DND-41 (cell line): Measurements from ENCODE around the gene ZNF511.

ENCODE experiments used
- ATAC-seq: fragments of 200-7000 bp; cut with Tn5 transposase; 3 replicates; pipeline ENCODE4 v1.9.1; 2021; ENCODE audit warnings: low read depth; ENCODE audit not compliant: insufficient read depth
- DNase-seq: peaks from one replicate; pipeline ENCODE4 v3.0.0-alpha.2; 2020
- H2AFZ ChIP-seq: 2 replicates; pipeline ENCODE4 v1.6.0; 2012; ENCODE audit warnings: low read depth, low read length
- H3K27ac ChIP-seq: 2 replicates; pipeline ENCODE4 v1.5.1; 2012; ENCODE audit warnings: low read length, inconsistent platforms
- H3K27me3 ChIP-seq: fragments of 200-600 bp; sonication (generic); 2 replicates; pipeline ENCODE4 v1.6.0; 2012; ENCODE audit warnings: low read length, mild to moderate bottlenecking, inconsistent platforms; ENCODE audit not compliant: insufficient read depth, poor library complexity
- H3K36me3 ChIP-seq: 2 replicates; pipeline ENCODE4 v1.5.1; 2012; ENCODE audit warnings: low read length, inconsistent platforms; ENCODE audit not compliant: insufficient read depth
- H3K4me1 ChIP-seq: 2 replicates; pipeline ENCODE4 v1.5.1; 2012; ENCODE audit warnings: mild to moderate bottlenecking, low read length; ENCODE audit not compliant: insufficient read depth
- H3K4me2 ChIP-seq: 2 replicates; pipeline ENCODE4 v1.6.0; 2012; ENCODE audit warnings: mild to moderate bottlenecking, moderate library complexity, low read length, inconsistent platforms; ENCODE audit not compliant: insufficient read depth
- H3K4me3 ChIP-seq, 2 experiments: fragments of 200-600 bp in 1 of 2; shearing (Covaris generic) in 1 of 2; 2 replicates each; pipeline ENCODE4 v1.5.1; 2012 to 2016; ENCODE audit warnings: inconsistent platforms in 2 of 2, low read length in 2 of 2, mild to moderate bottlenecking in 2 of 2, low read depth in 1 of 2, moderate library complexity in 1 of 2
- H3K79me2 ChIP-seq: 2 replicates; pipeline ENCODE4 v1.6.0; 2012; ENCODE audit warnings: low read length, inconsistent platforms; ENCODE audit not compliant: insufficient read depth
- H3K9ac ChIP-seq: 2 replicates; pipeline ENCODE4 v1.6.0; 2012; ENCODE audit warnings: low read depth, mild to moderate bottlenecking, inconsistent platforms, low read length, moderate library complexity
- H3K9me3 ChIP-seq: 2 replicates; pipeline ENCODE4 v1.5.1; 2012; ENCODE audit warnings: low read length, moderate library complexity, mild to moderate bottlenecking, inconsistent platforms; ENCODE audit not compliant: insufficient read depth, severe bottlenecking
- H4K20me1 ChIP-seq: 2 replicates; pipeline ENCODE4 v1.6.0; 2012; ENCODE audit warnings: low read length; ENCODE audit not compliant: insufficient read depth
- CTCF ChIP-seq: IDR thresholded peaks from 2 replicates; pipeline ENCODE4 v1.5.1; 2012; ENCODE audit warnings: borderline replicate concordance, low read length, moderate library complexity, mild to moderate bottlenecking; ENCODE audit not compliant: poor library complexity, severe bottlenecking; ENCODE audit errors: extremely low read depth
- EZH2 ChIP-seq: IDR thresholded peaks from 3 replicates; pipeline ENCODE4 v1.6.1; 2012; ENCODE audit warnings: borderline replicate concordance, low read depth, mild to moderate bottlenecking, moderate library complexity, low read length, inconsistent platforms; ENCODE audit not compliant: severe bottlenecking

The ZNF511 gene

GRCh38 chr10:133308421-133309099 is at the start of gene ZNF511, which contains the start of gene TUBGCP2:
ZNF511 (plus strand) TSS chr10:133308914; CDS start chr10:133308944, 30 bp downstream.
TUBGCP2 (minus strand) TSS chr10:133308872; CDS start chr10:133302941, 5,931 bp downstream.
- TF ChIP-seq EZH2: no peak
- peak; percentile 50 for TF ChIP-seq CTCF
- peak within 1 kb of the TSS; percentile 97 for H3K9ac ChIP-seq
- no peaks in the 10 kb centered on the region for H3K27me3 ChIP-seq
- H3K27ac ChIP-seq: peak within 1 kb of the TSS; percentile 98
- peak within 1 kb of the TSS; percentile 97 for H3K4me2 ChIP-seq
- H3K9me3 ChIP-seq: no peaks in the 10 kb centered on the region
- DNase-seq: peak; percentile 89
- peaks cover 31% of the 10 kb centered on the region for H3K4me1 ChIP-seq
- peaks cover 58% of the 10 kb centered on the region for H4K20me1 ChIP-seq
- H3K4me3 ChIP-seq: peak within 1 kb of the TSS; percentile 91 to 97
- peak; percentile 77 for ATAC-seq
- H3K36me3 ChIP-seq: peaks cover 40% of the 10 kb centered on the region
- peak within 1 kb of the TSS; percentile 97 for H2AFZ ChIP-seq
- H3K79me2 ChIP-seq: peaks cover 52% of the 10 kb centered on the region

DNA sequence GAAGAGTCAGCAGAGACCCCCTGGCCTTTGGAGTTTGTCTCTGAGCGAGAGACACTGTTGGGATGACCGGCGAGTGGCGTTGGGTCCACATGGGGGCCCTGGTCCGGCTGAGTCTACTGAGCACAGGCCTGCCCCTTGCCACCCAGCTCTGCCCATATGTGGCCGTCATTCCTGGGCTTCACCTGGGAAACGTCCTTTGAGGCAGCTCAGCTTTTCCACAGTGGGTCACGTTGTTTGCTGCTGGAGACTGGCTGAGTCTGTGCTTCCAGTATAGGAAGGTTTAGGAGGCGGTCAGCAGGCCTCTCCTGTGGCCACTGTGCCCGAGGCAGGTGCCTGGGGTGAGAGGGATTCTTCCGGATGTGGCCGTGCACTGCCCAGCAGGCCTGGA is 49.1 kb upstream of the ZNF511 start:
- Histone ChIP-seq H2AFZ (no peak overlapping the region), H3K9ac (peak overlapping the region; percentile 3; the same call in 1 of the 2 replicates), H4K20me1 (peaks cover 38% of the 10 kb centered on the region), H3K9me3 (no peaks in the 10 kb centered on the region), H3K27ac (peak overlapping the region; percentile 41), H3K27me3 (no peaks in the 10 kb centered on the region), H3K36me3 (no peaks in the 10 kb centered on the region), H3K4me3 (no peak overlapping the region), H3K4me2 (peak overlapping the region; percentile 31), H3K4me1 (peaks cover 34% of the 10 kb centered on the region), H3K79me2 (no peaks in the 10 kb centered on the region)
- DNase-seq: no peak
- TF ChIP-seq EZH2 (no peak), CTCF (no peak)
- ATAC-seq: peak; percentile 3; the same call in 2 of the 3 replicates

DNA sequence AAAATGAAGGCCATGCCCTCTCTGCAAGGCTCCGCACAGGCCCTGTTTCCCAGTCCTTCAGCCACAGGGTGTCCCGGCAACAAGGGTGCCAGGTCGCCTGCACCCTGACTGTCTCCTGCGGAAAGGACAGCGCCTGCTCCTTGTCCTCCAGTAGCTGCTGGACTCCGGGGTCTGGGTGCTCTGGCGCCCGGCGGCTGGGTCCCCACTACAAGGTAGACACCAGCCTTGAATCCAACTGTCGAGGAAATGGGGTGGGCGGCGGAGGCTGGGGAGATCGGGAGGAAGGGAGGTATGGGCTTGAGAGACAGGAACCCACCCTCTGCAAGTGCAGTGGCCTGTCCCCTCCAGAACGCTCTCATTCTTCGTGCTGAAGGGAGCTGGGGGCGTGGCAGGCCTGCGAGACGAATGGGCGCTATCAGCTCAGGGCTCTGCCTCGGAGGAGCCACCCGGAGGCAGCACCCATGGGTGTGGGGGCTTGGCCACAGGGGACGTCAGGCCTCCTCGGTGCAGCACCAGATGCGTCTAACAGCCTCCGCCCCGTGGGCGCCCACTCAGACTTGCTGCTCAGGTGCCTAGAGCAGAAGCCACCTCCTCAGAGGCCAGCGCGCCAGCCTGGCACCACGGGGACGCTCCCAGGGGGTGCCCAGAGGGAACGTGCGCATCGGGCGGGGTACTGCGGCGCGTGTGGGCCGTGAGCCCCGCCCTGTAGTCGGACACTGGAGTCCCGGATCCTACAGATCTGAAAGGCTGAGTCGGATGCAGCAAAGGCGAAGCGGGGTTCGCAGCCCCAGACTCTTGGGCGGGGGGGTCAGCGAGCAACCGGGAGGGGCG is 47.6 kb upstream of the ZNF511 start:
- no peak for ATAC-seq
- H3K9ac ChIP-seq: no peak overlapping the region
- no peaks in the 10 kb centered on the region for H3K36me3 ChIP-seq
- H3K27ac ChIP-seq: no peak overlapping the region
- no peak overlapping the region for H3K4me2 ChIP-seq
- no peak overlapping the region for H3K4me3 ChIP-seq
- peaks cover 34% of the 10 kb centered on the region for H3K4me1 ChIP-seq
- H3K27me3 ChIP-seq: no peaks in the 10 kb centered on the region
- H2AFZ ChIP-seq: no peak overlapping the region
- no peak for DNase-seq
- H3K79me2 ChIP-seq: no peaks in the 10 kb centered on the region
- no peak for TF ChIP-seq CTCF
- TF ChIP-seq EZH2: no peak
- H4K20me1 ChIP-seq: peaks cover 38% of the 10 kb centered on the region
- H3K9me3 ChIP-seq: no peaks in the 10 kb centered on the region
